MM.1S (cell line): ENCODE results near the gene CHN2.

Source experiments
- DNase-seq: peaks from one replicate; pipeline ENCODE4 v3.0.0-alpha.2; 2015
- H2AFZ ChIP-seq: fragments of 300-600 bp; sonication (generic); 2 replicates; pipeline ENCODE4 v1.6.0; 2016; ENCODE audit warnings: antibody characterized with exemption, low read length
- H3F3A ChIP-seq: fragments of 300-600 bp; sonication (generic); 2 replicates; pipeline ENCODE4 v1.6.1; 2016; ENCODE audit warnings: mild to moderate bottlenecking, antibody characterized with exemption, low read length, moderate library complexity, mixed read lengths; ENCODE audit not compliant: insufficient read depth
- H3K27ac ChIP-seq: fragments of 300-600 bp; sonication (generic); 2 replicates; pipeline ENCODE4 v1.5.1; 2016; ENCODE audit warnings: mild to moderate bottlenecking, low read length
- H3K27me3 ChIP-seq: fragments of 300-600 bp; sonication (generic); replicated peaks from 2 replicates; pipeline ENCODE4 v1.6.0; 2016; ENCODE audit warnings: low read length; ENCODE audit not compliant: insufficient read depth
- H3K36me3 ChIP-seq: fragments of 300-600 bp; sonication (generic); replicated peaks from 2 replicates; pipeline ENCODE4 v1.6.1; 2016; ENCODE audit warnings: mild to moderate bottlenecking, low read length, mixed read lengths; ENCODE audit not compliant: insufficient read depth
- H3K4me1 ChIP-seq: fragments of 300-600 bp; sonication (generic); 2 replicates; pipeline ENCODE4 v1.6.1; 2016; ENCODE audit warnings: low read length, mixed read lengths
- H3K4me2 ChIP-seq: fragments of 300-600 bp; sonication (generic); 2 replicates; pipeline ENCODE4 v1.6.0; 2016; ENCODE audit warnings: low read depth, low read length
- H3K4me3 ChIP-seq: fragments of 300-600 bp; sonication (generic); 2 replicates; pipeline ENCODE4 v1.5.1; 2016; ENCODE audit warnings: low read length, mixed read lengths
- H3K79me2 ChIP-seq: fragments of 300-600 bp; sonication (generic); 2 replicates; pipeline ENCODE4 v1.6.1; 2016; ENCODE audit warnings: mixed run types, low read length, mixed read lengths
- H3K9ac ChIP-seq: fragments of 300-600 bp; sonication (generic); 2 replicates; pipeline ENCODE4 v1.6.1; 2016; ENCODE audit warnings: low read length, mixed read lengths
- H3K9me2 ChIP-seq: fragments of 300-600 bp; sonication (generic); replicated peaks from 2 replicates; pipeline ENCODE4 v1.6.1; 2016; ENCODE audit warnings: mild to moderate bottlenecking, low read length, mixed read lengths; ENCODE audit not compliant: insufficient read depth
- H3K9me3 ChIP-seq: fragments of 300-600 bp; sonication (generic); replicated peaks from 2 replicates; pipeline ENCODE4 v1.6.1; 2016; ENCODE audit warnings: mild to moderate bottlenecking, low read length, mixed read lengths; ENCODE audit not compliant: insufficient read depth
- H4K20me1 ChIP-seq: fragments of 300-600 bp; sonication (generic); 2 replicates; pipeline ENCODE4 v1.6.1; 2016; ENCODE audit warnings: mild to moderate bottlenecking, low read length, moderate library complexity, mixed read lengths; ENCODE audit not compliant: insufficient read depth
- CTCF ChIP-seq: fragments of 300-600 bp; sonication (generic); IDR thresholded peaks from 2 replicates; pipeline ENCODE4 v1.5.1; 2016; ENCODE audit warnings: antibody characterized with exemption, low read length, mixed read lengths
- EZH2 ChIP-seq: fragments of 300-600 bp; sonication (generic); optimal IDR thresholded peaks from 2 replicates; pipeline ENCODE3; 2017; ENCODE audit warnings: low read depth, mild to moderate bottlenecking, antibody characterized with exemption, low read length, mixed read lengths
- EZH2phosphoT487 ChIP-seq: fragments of 300-600 bp; sonication (generic); IDR thresholded peaks from 2 replicates; pipeline ENCODE4 v1.6.1; 2018; ENCODE audit warnings: antibody characterized with exemption, low read length

The CHN2 gene

GRCh38 chr7:29362380-29362779, 167.8 kb downstream of the CHN2 start:
- no peaks in the 10 kb centered on the region for H3K27me3 ChIP-seq
- H3K36me3 ChIP-seq, result no peaks in the 10 kb centered on the region
- no peaks in the 10 kb centered on the region for H3F3A ChIP-seq
- no peak overlapping the region for H3K27ac ChIP-seq
- H3K9me3 ChIP-seq, result no peaks in the 10 kb centered on the region
- no peak for TF ChIP-seq CTCF
- TF ChIP-seq EZH2phosphoT487, result no peak
- no peak for TF ChIP-seq EZH2
- H3K4me2 ChIP-seq, result no peak overlapping the region
- no peaks in the 10 kb centered on the region for H3K4me1 ChIP-seq
- no peaks in the 10 kb centered on the region for H3K79me2 ChIP-seq
- no peaks in the 10 kb centered on the region for H3K9me2 ChIP-seq
- no peak overlapping the region for H2AFZ ChIP-seq
- H3K4me3 ChIP-seq, result no peak overlapping the region
- DNase-seq, result no peak
- H3K9ac ChIP-seq, result no peak overlapping the region
- H4K20me1 ChIP-seq, result no peaks in the 10 kb centered on the region

GRCh38 chr7:29363636-29364425, 169.3 kb downstream of the CHN2 start:
- no peaks in the 10 kb centered on the region for H3K27me3 ChIP-seq
- no peak overlapping the region for H3K4me3 ChIP-seq
- no peak overlapping the region for H3K9ac ChIP-seq
- no peaks in the 10 kb centered on the region for H3K4me1 ChIP-seq
- H3K36me3 ChIP-seq, result no peaks in the 10 kb centered on the region
- H3K4me2 ChIP-seq, result no peak overlapping the region
- no peaks in the 10 kb centered on the region for H3K9me3 ChIP-seq
- TF ChIP-seq CTCF (no peak), EZH2 (no peak), EZH2phosphoT487 (no peak)
- H3K27ac ChIP-seq, result no peak overlapping the region
- no peak for DNase-seq
- no peaks in the 10 kb centered on the region for H3F3A ChIP-seq
- H2AFZ ChIP-seq, result no peak overlapping the region
- H3K79me2 ChIP-seq, result no peaks in the 10 kb centered on the region
- no peaks in the 10 kb centered on the region for H4K20me1 ChIP-seq
- H3K9me2 ChIP-seq, result no peaks in the 10 kb centered on the region

- H3K27me3 ChIP-seq, result no peaks in the 10 kb centered on the region
- H3K9ac ChIP-seq, result no peak overlapping the region
- no peaks in the 10 kb centered on the region for H3K4me1 ChIP-seq
- no peak overlapping the region for H2AFZ ChIP-seq
- H3K27ac ChIP-seq, result no peak overlapping the region
- no peaks in the 10 kb centered on the region for H3K79me2 ChIP-seq
- no peaks in the 10 kb centered on the region for H4K20me1 ChIP-seq
- no peaks in the 10 kb centered on the region for H3F3A ChIP-seq
- no peaks in the 10 kb centered on the region for H3K9me2 ChIP-seq
- TF ChIP-seq CTCF (no peak), EZH2 (no peak), EZH2phosphoT487 (no peak)
- H3K4me2 ChIP-seq, result no peak overlapping the region
- no peak overlapping the region for H3K4me3 ChIP-seq
- DNase-seq, result no peak
- no peaks in the 10 kb centered on the region for H3K36me3 ChIP-seq
- H3K9me3 ChIP-seq, result no peaks in the 10 kb centered on the region
These were observed 170.1 kb downstream of the CHN2 start for GRCh38 chr7:29364661-29365060.
